OCI-LY7 (cell line): ENCODE data around the gene RASGRP1.

Source experiments
- EZH2phosphoT487 ChIP-seq: fragments of 200-600 bp; sonication (generic); IDR thresholded peaks from 2 replicates; pipeline ENCODE4 v1.6.1; 2018; ENCODE audit warnings: low read depth, borderline replicate concordance, mild to moderate bottlenecking, mixed run types, antibody characterized with exemption, low read length, moderate library complexity, mixed read lengths
- TF ChIP-seq, protein P1 (sequence below): fragments of 200-600 bp; sonication (generic); conservative IDR thresholded peaks from 2 replicates; pipeline ENCODE4 v1.5.1; 2014; ENCODE audit warnings: mild to moderate bottlenecking, antibody characterized with exemption, low read length, moderate library complexity, mixed read lengths

- TF ChIP-seq, protein P1, sequence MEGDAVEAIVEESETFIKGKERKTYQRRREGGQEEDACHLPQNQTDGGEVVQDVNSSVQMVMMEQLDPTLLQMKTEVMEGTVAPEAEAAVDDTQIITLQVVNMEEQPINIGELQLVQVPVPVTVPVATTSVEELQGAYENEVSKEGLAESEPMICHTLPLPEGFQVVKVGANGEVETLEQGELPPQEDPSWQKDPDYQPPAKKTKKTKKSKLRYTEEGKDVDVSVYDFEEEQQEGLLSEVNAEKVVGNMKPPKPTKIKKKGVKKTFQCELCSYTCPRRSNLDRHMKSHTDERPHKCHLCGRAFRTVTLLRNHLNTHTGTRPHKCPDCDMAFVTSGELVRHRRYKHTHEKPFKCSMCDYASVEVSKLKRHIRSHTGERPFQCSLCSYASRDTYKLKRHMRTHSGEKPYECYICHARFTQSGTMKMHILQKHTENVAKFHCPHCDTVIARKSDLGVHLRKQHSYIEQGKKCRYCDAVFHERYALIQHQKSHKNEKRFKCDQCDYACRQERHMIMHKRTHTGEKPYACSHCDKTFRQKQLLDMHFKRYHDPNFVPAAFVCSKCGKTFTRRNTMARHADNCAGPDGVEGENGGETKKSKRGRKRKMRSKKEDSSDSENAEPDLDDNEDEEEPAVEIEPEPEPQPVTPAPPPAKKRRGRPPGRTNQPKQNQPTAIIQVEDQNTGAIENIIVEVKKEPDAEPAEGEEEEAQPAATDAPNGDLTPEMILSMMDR: no peak
- TF ChIP-seq EZH2phosphoT487: no peak
Measured at GRCh38 chr15:38487378-38487777, 77.2 kb downstream of the RASGRP1 start.
